ENCODE measurements around the gene CD300LG. TPM values are rescaled to one million over a fixed set of nuclear protein-coding genes. Genes with fewer than 3 reads are reported as not detected.

Gene CD300LG
- total and polyA plus RNA-seq, 4 donors = 1.1 to 6.8 (median 2.5) TPM

DNA sequence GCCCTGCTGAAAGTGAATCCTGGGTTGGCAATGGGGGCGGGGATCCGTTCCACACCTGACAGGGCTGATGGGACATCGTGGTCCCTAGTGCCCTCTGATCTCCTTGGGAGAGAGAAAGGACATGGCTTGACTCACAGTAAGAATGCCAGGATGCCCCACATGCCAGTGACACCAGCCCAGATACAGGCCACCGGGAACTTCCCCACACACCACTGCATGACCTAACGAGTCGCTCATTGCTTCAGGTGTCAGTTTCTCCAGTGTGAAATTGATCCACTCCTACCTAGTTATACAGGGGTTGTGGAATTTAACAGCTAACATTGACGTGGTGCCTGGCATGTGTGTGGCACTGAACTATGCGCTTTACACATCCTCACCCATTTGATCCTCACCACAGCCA lies 7.5 kb downstream of the CD300LG start:
- ATAC-seq (ENCODE audit: insufficient read depth, low FRiP score) (no peak), DNase-seq (no peak)
- no peak for TF ChIP-seq CTCF (IDR thresholded peaks at IDR 0.05; ENCODE audit: control extremely low read depth, extremely low read depth)
- WGBS, 2 donors = 76 to 79% methylated on average over 8 of the region's 8 CpGs
- Histone ChIP-seq H3K27ac (ENCODE audit: low read depth in 1 of 2, low read length in 1 of 2) (no peak overlapping the region), H3K36me3 (ENCODE audit: control insufficient read depth in 4 of 4, insufficient read depth in 4 of 4, low read length in 4 of 4) (no peaks in the 10 kb centered on the region), H3K9me3 (ENCODE audit: control insufficient read depth in 4 of 4, insufficient read depth in 3 of 4, low read length in 3 of 4) (no peaks in the 10 kb centered on the region), H3K4me3 (no peak overlapping the region), H3K9ac (ENCODE audit: insufficient read depth in 1 of 2, low read length in 2 of 2) (no peak overlapping the region), H3K4me1 (ENCODE audit: control insufficient read depth in 5 of 5, insufficient read depth in 5 of 5, low read length in 5 of 5) (peaks cover 0 to 7% (median 3%) of the 10 kb centered on the region in 5 donors), H3K27me3 (ENCODE audit: control insufficient read depth in 3 of 3, insufficient read depth in 3 of 3, low read length in 2 of 3) (peaks cover 0 to 3% (median 0%) of the 10 kb centered on the region in 3 donors)

DNA sequence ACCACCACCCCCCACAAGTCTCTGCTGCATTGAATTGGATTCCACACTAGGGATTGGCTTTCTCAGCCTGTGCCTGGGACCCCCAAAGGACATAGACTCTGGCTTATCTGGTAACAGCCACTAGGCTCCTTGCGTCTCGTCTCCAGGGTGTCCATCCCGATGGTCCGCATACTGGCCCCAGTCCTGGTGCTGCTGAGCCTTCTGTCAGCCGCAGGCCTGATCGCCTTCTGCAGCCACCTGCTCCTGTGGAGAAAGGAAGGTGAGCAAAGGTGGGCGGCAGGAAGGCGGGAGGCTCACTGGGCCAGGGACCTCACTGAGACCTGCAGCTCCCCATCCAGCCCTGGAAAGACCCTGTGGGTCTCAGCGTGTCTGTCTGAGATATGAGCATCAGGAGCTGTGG lies 8.1 kb downstream of the CD300LG start:
- Histone ChIP-seq H3K27me3 (ENCODE audit: control insufficient read depth in 3 of 3, insufficient read depth in 3 of 3, low read length in 2 of 3) (peaks cover 0 to 3% (median 0%) of the 10 kb centered on the region in 3 donors), H3K4me1 (ENCODE audit: control insufficient read depth in 5 of 5, insufficient read depth in 5 of 5, low read length in 5 of 5) (peaks cover 0 to 7% (median 3%) of the 10 kb centered on the region in 5 donors), H3K4me3 (no peak overlapping the region), H3K36me3 (ENCODE audit: control insufficient read depth in 4 of 4, insufficient read depth in 4 of 4, low read length in 4 of 4) (no peaks in the 10 kb centered on the region), H3K9me3 (ENCODE audit: control insufficient read depth in 4 of 4, insufficient read depth in 3 of 4, low read length in 3 of 4) (no peaks in the 10 kb centered on the region), H3K9ac (ENCODE audit: insufficient read depth in 1 of 2, low read length in 2 of 2) (no peak overlapping the region), H3K27ac (ENCODE audit: low read depth in 1 of 2, low read length in 1 of 2) (no peak overlapping the region)
- DNase-seq = no peak
- TF ChIP-seq CTCF (IDR thresholded peaks at IDR 0.05; ENCODE audit: control extremely low read depth, extremely low read depth) = no peak
- 91 to 92% methylated on average over 9 of the region's 9 CpGs for WGBS, 2 donors
- ATAC-seq (ENCODE audit: insufficient read depth, low FRiP score) = no peak

GRCh38 chr17:43856141-43856540 lies 9.2 kb downstream of the CD300LG start:
- ATAC-seq (ENCODE audit: insufficient read depth, low FRiP score) = no peak
- 90 to 96% methylated on average over 3 of the region's 3 CpGs for WGBS, 2 donors
- peaks cover 0 to 3% (median 0%) of the 10 kb centered on the region in 3 donors for H3K27me3 ChIP-seq (ENCODE audit: control insufficient read depth in 3 of 3, insufficient read depth in 3 of 3, low read length in 2 of 3)

More at GRCh38 chr17:43856141-43856540, 9.2 kb downstream of the CD300LG start:
- Histone ChIP-seq H3K27ac (ENCODE audit: low read depth in 1 of 2, low read length in 1 of 2) (no peak overlapping the region), H3K4me1 (ENCODE audit: control insufficient read depth in 5 of 5, insufficient read depth in 5 of 5, low read length in 5 of 5) (peaks cover 0 to 7% (median 5%) of the 10 kb centered on the region in 5 donors), H3K9me3 (ENCODE audit: control insufficient read depth in 4 of 4, insufficient read depth in 3 of 4, low read length in 3 of 4) (no peaks in the 10 kb centered on the region), H3K9ac (ENCODE audit: insufficient read depth in 1 of 2, low read length in 2 of 2) (no peak overlapping the region), H3K4me3 (no peak overlapping the region), H3K36me3 (ENCODE audit: control insufficient read depth in 4 of 4, insufficient read depth in 4 of 4, low read length in 4 of 4) (no peaks in the 10 kb centered on the region)
- DNase-seq = no peak
- no peak for TF ChIP-seq CTCF (IDR thresholded peaks at IDR 0.05; ENCODE audit: control extremely low read depth, extremely low read depth)
